C4-2B (cell line): ENCODE measurements around the gene XG.

ENCODE experiments used
- CTCF ChIP-seq: fragments of 450-650 bp; conservative IDR thresholded peaks from 2 replicates; pipeline ENCODE4 v1.5.1; 2017; ENCODE audit warnings: mild to moderate bottlenecking
- ZFX ChIP-seq: fragments of 450-650 bp; IDR thresholded peaks from 2 replicates; pipeline ENCODE4 v1.6.1; 2017

- TF ChIP-seq CTCF (no peak), ZFX (no peak)
Observed at GRCh38 chrX:2784026-2784425, 32.2 kb downstream of the XG start.
